Epithelial cell of proximal tubule (primary cell): ENCODE measurements around the gene CPA2. TPM values are rescaled to one million over a fixed set of nuclear protein-coding genes. Genes with fewer than 3 reads are reported as not detected.

ENCODE experiments used
- DNase-seq: peaks from one replicate; pipeline ENCODE4 v3.0.0-alpha.2; 2011; ENCODE audit warnings: low read depth
- H3K4me3 ChIP-seq: 2 replicates; pipeline ENCODE4 v1.5.1; 2011; ENCODE audit warnings: low read depth, mild to moderate bottlenecking, low read length
- total RNA-seq: library from RNA; depleted of rRNA; stranded (reverse); fragments of >200 nt; gene quantifications from 2 replicates; pipeline ENCODE4 v1.2.3, GENCODE V29; 2015
- TF ChIP-seq, protein P1 (sequence below): conservative IDR thresholded peaks from 2 replicates; pipeline ENCODE4 v1.5.1; 2012; ENCODE audit warnings: low read depth, mild to moderate bottlenecking, low read length

CPA2 gene
- total RNA-seq, 1 donor from 2014 or later, result not detected

- H3K4me3 ChIP-seq, result no peak overlapping the region
- TF ChIP-seq, protein P1, sequence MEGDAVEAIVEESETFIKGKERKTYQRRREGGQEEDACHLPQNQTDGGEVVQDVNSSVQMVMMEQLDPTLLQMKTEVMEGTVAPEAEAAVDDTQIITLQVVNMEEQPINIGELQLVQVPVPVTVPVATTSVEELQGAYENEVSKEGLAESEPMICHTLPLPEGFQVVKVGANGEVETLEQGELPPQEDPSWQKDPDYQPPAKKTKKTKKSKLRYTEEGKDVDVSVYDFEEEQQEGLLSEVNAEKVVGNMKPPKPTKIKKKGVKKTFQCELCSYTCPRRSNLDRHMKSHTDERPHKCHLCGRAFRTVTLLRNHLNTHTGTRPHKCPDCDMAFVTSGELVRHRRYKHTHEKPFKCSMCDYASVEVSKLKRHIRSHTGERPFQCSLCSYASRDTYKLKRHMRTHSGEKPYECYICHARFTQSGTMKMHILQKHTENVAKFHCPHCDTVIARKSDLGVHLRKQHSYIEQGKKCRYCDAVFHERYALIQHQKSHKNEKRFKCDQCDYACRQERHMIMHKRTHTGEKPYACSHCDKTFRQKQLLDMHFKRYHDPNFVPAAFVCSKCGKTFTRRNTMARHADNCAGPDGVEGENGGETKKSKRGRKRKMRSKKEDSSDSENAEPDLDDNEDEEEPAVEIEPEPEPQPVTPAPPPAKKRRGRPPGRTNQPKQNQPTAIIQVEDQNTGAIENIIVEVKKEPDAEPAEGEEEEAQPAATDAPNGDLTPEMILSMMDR, result no peak
- DNase-seq, result no peak
Observed at GRCh38 chr7:130294314-130294713, 27.7 kb downstream of the CPA2 start.

- no peak for DNase-seq
- TF ChIP-seq, protein P1, result no peak
- no peak overlapping the region for H3K4me3 ChIP-seq
Observed at GRCh38 chr7:130296221-130296951, 29.7 kb downstream of the CPA2 start.

GRCh38 chr7:130297628-130298543, 31.2 kb downstream of the CPA2 start:
- no peak overlapping the region for H3K4me3 ChIP-seq
- TF ChIP-seq, protein P1, result no peak
- no peak for DNase-seq

DNA sequence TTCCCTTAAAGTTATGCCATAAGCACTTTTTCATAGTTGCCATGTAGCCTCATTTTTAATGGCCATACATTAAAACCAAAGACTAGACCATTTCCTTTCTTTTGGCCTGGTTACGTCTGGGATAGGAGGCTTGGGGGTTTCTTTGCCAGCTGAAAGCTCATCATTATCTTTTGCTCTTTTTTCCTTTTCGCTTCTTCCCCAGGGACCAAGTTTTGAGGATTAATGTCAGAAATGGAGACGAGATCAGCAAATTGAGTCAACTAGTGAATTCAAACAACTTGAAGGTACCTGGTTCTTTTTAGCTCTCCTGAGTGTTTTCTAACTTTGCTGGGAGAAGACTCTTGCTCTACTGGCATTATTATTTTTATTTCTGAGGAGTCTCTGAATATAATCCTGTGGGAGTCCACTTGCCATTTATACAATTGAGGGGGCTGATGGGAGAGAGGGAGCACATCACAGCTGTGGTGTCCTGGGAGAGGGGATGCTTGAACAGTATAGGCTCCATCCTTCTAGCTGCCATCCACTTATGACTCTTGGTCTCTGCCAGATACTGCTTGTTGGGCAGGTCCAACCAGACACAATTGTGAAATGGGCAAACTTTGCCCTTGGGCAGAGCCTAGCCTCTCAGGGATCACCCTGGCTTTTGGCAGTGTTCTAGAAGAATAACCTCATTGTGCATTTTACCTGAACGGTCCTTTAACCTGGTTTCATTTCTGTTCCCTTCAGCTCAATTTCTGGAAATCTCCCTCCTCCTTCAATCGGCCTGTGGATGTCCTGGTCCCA, 32.1 kb downstream of the CPA2 start:
- no peak for DNase-seq
- TF ChIP-seq, protein P1, result no peak
- no peak overlapping the region for H3K4me3 ChIP-seq

- no peak for DNase-seq
- H3K4me3 ChIP-seq, result no peak overlapping the region
- TF ChIP-seq, protein P1, result no peak
Observed at GRCh38 chr7:130299866-130300265, 33.2 kb downstream of the CPA2 start.

DNA sequence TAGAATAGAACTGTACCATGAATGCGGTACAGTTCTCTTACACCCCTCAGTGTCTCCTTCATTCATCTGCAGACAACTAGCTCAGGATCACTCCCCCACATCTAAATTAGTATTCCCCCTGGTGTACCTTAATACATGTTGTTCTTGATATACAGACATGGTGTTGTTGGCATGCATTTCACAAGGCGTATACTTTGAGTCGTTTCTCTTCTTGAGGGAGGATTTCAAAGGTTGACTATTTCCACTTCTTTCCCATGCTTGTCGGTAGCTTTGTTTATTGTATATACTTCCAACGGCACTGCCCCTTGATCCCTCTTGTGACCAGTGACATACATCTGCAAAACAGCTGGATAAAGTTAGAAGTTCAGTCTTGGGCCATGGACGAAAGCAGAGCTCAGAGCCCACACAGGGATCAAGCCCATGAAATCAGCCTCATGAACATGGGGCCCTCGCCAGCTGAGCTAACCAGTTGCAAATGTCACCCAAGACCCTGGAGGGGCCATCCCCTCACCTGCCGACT, 34.9 kb downstream of the CPA2 start:
- TF ChIP-seq, protein P1, result no peak

More for the DNA sequence above, 34.9 kb downstream of the CPA2 start:
- no peak overlapping the region for H3K4me3 ChIP-seq
- no peak for DNase-seq
